ENCODE results near the gene DAPK1. TPM values are rescaled to one million over a fixed set of nuclear protein-coding genes. Genes with fewer than 3 reads are reported as not detected.

Gene DAPK1
- 20.6 TPM for polyA plus RNA-seq (ENCODE audit: insufficient read length)

DNA sequence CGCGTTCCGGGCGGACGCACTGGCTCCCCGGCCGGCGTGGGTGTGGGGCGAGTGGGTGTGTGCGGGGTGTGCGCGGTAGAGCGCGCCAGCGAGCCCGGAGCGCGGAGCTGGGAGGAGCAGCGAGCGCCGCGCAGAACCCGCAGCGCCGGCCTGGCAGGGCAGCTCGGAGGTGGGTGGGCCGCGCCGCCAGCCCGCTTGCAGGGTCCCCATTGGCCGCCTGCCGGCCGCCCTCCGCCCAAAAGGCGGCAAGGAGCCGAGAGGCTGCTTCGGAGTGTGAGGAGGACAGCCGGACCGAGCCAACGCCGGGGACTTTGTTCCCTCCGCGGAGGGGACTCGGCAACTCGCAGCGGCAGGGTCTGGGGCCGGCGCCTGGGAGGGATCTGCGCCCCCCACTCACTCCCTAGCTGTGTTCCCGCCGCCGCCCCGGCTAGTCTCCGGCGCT is at the start of gene DAPK1:
Gene DAPK1, plus strand, starts transcription at position 264 of the 442 bp plus-strand sequence. CDS start 1,211 bp downstream, outside the sequence.
- DNase-seq (ENCODE audit: low read depth), result no peak

- no peak for DNase-seq (ENCODE audit: low read depth)
These were observed 46.5 kb upstream of the DAPK1 start for GRCh38 chr9:87451149-87451548.

DNA sequence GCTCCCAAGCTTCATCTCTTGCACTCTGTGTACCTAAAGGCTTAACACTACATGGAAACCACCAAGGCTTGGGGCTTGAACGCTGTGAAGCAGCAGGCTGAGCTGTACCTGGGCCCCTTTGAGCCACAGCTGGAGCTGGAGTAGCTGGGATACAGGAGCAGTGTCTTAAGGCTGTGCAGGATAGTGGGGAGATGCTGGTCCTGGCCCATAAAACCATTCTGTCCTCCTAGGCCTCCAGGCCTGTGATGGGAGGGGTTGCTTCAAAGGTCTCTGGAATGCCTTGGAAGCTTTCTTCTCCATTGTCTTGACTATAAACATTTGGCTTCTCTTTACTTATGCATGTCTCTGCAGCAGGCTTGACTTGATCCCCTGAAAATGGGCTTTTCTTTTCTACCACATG is 42.3 kb upstream of the DAPK1 start:
- no peak for DNase-seq (ENCODE audit: low read depth)

GRCh38 chr9:87461256-87461655 is 36.4 kb upstream of the DAPK1 start:
- no peak for DNase-seq (ENCODE audit: low read depth)

DNA sequence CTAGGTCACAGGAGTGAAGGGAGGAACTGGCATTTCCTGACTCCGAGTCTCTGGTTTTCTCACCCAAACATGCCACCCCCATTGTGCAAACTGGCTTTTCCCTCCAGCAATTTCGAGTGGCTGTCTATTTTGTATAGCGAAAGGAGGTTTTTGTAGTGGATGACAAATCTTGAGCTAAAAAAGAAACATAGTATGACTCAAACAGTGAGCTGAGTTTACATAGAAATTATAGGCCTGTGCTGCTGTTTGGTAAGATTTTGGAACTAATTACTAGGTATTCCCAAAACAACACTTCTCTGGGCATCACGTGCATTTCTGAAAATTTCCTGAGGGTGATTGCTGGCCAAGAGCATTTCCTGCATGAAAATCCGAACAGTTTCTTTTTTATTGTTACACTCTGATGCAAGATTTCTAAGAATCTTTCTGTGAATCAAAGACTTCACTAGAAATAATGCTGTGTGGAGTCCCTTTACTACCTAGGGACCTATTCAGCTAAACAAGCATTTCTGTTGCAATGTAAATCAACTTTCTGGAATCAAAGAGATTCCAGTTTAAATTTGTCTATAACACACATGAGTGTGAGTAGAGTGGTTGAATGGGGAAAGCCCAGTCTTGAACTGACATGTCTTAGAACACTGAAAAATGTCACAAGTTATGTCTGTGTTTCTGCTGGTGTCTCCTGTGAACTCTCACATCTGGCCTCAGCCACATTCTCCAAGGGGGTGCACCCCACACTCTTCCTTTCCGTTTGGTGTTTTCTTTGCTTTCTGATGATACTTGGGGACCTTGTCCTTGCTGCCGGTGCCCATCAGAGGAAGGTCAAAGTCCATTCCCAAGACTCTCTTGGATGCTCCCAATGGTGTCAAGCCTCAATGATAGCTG is 33.3 kb upstream of the DAPK1 start:
- no peak for DNase-seq (ENCODE audit: low read depth)

DNA sequence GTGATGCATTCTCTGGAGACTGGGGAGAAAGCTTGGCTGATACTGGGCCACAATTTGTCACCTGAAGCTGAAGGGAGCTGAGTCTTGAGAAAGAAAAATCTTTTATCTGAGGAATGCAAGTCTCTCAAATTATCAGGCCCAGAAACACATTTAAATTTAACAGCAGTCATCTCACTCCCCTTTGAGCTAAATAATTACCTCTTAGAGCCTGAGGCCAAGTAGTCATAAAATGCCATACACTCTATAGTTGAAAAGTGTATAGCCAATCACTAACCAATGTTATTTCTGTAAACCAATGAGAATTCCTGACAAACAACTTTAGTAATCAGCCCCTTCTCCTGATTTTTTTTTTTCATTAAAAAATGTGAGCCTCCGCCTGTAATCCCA is 32.7 kb upstream of the DAPK1 start:
- DNase-seq (ENCODE audit: low read depth), result no peak

DNA sequence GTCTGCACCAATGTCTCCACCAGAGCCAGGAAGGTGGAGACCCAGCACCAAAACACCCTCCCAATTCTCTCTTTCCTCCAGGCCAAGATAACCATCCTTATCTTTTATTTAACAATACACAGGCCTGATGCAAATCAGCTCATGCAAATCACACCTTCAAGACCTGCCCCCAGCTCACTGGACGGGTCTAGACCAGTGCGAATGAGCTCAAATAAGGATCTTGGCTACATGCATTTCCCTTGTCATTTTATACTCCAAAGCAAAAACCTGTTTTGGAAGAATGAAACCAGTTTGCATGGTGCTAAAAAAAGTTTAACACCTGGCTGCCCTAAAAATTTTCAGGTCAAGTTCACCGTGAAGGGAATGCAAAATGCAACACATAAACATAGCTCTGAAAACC is 31.9 kb upstream of the DAPK1 start:
- no peak for DNase-seq (ENCODE audit: low read depth)

GRCh38 chr9:87467187-87467586 is 30.5 kb upstream of the DAPK1 start:
- DNase-seq (ENCODE audit: low read depth), result no peak

DNA sequence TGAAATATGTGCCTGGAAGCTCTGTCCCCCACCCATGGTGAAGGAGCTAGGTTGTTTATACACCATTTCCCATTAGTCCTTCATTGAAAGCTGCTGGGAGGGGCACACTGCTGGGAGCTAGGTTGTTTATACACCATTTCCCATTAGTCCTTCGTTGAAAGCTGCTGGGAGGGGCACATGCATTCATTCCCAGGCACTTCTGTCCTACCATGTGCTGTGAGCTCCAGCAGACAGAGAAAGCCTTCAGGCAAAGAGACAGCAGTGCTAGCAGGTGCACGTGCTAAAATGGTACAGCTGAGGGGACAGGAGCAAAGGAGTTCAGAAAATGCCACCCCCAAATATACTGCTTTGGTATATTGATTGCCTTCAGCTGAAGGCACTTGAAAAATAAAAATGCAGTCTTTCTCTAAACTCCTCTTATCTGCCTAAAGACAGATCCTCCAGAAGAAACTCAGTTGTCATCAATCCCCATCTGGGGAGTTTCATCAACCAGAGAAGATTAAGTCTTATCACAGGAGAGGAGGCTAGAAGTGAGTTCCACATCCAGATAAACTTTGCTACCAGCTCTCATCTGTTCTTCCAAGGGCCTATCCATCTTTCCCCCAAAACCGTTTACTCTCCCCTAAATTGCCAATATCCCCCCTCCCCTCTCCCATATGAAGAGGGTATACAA is 27.7 kb upstream of the DAPK1 start:
- DNase-seq (ENCODE audit: low read depth), result no peak

DNA sequence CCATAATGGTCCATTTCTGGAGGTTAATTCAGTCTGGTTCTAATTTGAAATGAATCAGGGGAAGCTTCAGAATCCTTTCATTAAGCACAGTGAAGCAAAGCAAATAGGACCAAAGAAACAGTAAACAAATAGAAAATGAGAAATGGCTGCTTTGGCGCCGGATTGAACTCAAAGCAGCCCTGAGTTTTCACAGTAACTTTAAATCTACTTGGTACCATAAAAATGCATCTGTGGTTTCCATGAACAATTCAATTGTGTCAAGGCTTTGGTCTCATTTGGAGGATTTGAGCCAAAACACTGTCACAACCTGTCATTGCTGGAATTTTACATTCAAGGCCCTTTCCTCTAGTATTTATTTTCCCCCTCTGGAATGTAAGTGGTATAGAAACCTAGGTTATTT is 25.9 kb upstream of the DAPK1 start:
- DNase-seq (ENCODE audit: low read depth), result no peak

DNA sequence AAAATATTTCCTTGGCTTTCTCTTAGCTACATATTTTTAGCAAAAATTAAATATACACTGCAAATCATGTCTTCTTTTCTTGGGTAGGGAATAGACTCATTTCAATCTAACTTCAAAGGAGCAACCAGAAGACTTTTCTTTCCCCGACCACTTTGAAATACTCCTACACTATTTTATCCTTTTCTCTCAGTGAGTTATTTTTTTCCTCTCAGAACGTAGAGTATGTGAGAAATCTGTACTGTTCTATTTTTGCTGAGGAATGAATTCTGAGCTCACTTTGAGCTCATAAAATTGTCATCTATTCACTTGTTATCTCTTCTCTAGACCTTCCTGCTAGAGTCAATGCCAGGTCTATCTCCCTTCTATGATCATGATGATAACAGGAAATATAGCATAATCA is 22.2 kb upstream of the DAPK1 start:
- DNase-seq (ENCODE audit: low read depth), result no peak

DNA sequence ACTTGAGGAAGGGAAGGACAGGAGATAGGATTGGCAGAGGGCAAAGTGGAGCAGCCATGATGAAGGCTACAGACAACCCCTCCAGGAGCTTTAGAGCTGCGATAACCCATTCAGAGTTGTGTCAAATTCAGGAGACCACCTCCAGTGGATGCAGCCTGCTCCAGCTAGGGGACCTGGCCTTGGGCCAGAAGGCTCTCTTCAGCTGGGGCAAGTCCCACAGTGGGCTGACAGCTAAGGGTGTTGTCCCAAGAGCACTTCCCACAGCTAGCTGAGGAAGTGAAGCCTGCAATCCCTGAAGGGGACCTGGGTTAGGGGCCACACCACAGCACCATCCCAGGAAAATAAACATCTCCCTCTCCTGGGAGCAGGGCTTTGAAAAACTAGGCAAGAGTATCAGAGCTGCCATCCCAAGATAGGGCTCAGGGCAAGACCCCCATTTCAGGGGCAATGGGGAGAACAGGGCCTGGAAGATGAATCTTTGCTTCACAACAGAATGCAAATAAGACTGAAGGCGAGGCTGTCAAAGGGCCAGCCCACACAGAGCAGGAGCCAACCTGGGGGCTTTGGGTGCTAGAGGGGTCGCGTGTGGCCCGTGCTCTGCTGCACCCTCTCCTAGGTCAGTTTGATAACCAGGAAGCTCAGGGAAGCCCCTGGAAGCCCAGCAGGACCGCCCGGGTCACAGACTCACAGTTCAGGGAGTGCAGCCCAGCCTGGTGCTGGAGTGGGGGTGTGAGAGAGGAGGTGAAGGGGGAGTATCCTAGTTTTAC is 19.3 kb upstream of the DAPK1 start:
- DNase-seq (ENCODE audit: low read depth), result no peak

DNA sequence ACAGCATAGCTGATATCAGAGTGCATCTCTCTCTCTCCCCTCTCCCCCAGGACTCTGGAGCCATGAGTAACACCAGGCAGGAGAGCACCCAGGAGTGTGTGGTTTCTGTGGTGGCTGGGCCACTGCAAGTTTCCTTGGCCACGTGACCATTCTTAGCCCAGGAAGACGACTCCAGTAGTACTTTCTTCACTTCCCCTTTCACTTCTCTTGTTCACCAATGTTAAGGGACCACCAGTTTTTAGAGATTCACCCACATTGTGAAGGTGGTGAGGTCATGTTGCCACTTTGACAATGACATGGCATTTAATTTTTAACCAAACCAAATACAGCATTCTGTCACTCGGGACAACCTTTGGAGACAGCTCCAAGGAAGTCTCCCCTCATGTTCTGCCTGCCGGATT is 17.9 kb upstream of the DAPK1 start:
- DNase-seq (ENCODE audit: low read depth), result no peak

- no peak for DNase-seq (ENCODE audit: low read depth)
These were observed 15.5 kb upstream of the DAPK1 start for GRCh38 chr9:87481890-87482855.

- no peak for DNase-seq (ENCODE audit: low read depth)
These were observed 7.4 kb upstream of the DAPK1 start for GRCh38 chr9:87490225-87490624.

DNA sequence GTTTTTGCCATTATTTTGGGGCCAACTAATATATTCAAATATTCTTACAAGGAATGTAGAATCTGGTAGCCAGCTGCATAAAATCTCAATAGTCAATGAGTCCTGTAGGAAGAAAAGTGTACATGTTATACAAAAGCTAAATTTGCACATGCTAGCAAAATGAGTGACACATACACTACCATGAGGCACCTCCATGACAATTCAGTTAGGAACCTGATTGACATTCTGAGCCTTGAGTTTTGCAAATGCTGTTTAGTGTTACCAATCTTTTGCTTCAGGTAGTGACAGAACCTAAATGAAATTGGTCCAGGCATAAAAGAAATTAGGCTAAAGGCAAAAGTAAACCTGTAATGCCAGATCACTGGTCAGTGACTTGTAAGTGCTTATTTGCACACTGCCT is 6.8 kb upstream of the DAPK1 start:
- no peak for DNase-seq (ENCODE audit: low read depth)

DNA sequence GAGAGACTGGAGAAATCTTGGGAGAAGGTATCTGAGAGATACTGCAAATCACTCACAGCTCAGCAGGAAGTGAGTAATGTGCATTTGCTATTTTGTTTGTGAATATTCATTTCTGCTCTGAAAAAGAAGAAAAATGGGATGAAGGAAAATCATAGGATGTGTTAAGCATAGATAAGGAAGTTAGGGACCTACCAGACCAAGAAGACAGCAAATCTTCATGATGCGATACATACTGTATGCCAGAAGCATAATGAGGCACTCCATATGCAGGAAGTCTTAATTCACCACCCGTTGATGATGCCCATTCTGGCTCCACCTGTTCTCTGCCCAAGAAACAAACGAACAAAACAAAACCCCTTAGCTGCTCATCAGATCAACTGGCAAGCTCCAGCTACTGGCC is 6.1 kb upstream of the DAPK1 start:
- DNase-seq (ENCODE audit: low read depth), result no peak

GRCh38 chr9:87492642-87493041 is 5.0 kb upstream of the DAPK1 start:
- no peak for DNase-seq (ENCODE audit: low read depth)

GRCh38 chr9:87494970-87495471 is 2.6 kb upstream of the DAPK1 start:
- no peak for DNase-seq (ENCODE audit: low read depth)

- DNase-seq (ENCODE audit: low read depth), result no peak
These were observed 525 bp upstream of the DAPK1 start for GRCh38 chr9:87497080-87497603.
